Mucosa of descending colon (tissue), 3 donors: ENCODE results near the gene RASSF7. TPM values are rescaled to one million over a fixed set of nuclear protein-coding genes. Genes with fewer than 3 reads are reported as not detected.

Source experiments
- ATAC-seq: fragments of 200-7000 bp; cut with Tn5 transposase; one replicate; pipeline ENCODE4 v1.9.1; 2020; ENCODE audit warnings: mild to moderate bottlenecking, moderate library complexity
- DNase-seq, 3 donors: peaks; one replicate each; pipeline ENCODE4 v3.0.0-alpha.2; 2020
- H3K36me3 ChIP-seq: fragments of 200-600 bp; one replicate; pipeline ENCODE4 v1.8.0; 2021; ENCODE audit warnings: low read depth, mild to moderate bottlenecking
- H3K4me1 ChIP-seq: fragments of 200-600 bp; one replicate; pipeline ENCODE4 v1.8.0; 2021; ENCODE audit warnings: low read depth, mild to moderate bottlenecking
- H3K4me3 ChIP-seq: fragments of 200-600 bp; one replicate; pipeline ENCODE4 v1.8.0; 2021; ENCODE audit warnings: mild to moderate bottlenecking
- H3K9me3 ChIP-seq: fragments of 200-600 bp; one replicate; pipeline ENCODE4 v1.8.0; 2021; ENCODE audit warnings: mild to moderate bottlenecking
- intact Hi-C, 2 donors: fragments of 100-400 bp; cut with DNase I in 1 of 2; cut with micrococcal nuclease in 1 of 2; formaldehyde crosslinking; loops; one replicate each; pipeline versions ENCODE4 v1.11.0 to v1.11.1; 2022; cut with DNase I, micrococcal nuclease
- total RNA-seq, 3 donors: library from RNA; stranded (reverse); fragmentation: NEBNext Ultra II Directional in 2 of 3; extraction: Animal tissue kit (Norgen Biotek cat#: 25700) in 2 of 3; gene quantifications; one replicate each; pipeline versions ENCODE4 v1.2.1 to v1.2.4, GENCODE V29; 2021 to 2023
- TF ChIP-seq, protein P1 (sequence below): fragments of 200-600 bp; IDR thresholded peaks from one replicate; pipeline ENCODE4 v1.8.0; 2022; ENCODE audit warnings: antibody characterized with exemption, mild to moderate bottlenecking
- donor health status: DM: no; HTN: no; CAD: no; lungs with moderate emphysema.
- donor health status: DM: no; HTN: no; CAD: no.
- donor health status: DM: no; HTN: yes; CAD: no.

Gene RASSF7
- total RNA-seq, 3 donors from 2014 or later: 45.7 to 108 (median 83.7) TPM

DNA sequence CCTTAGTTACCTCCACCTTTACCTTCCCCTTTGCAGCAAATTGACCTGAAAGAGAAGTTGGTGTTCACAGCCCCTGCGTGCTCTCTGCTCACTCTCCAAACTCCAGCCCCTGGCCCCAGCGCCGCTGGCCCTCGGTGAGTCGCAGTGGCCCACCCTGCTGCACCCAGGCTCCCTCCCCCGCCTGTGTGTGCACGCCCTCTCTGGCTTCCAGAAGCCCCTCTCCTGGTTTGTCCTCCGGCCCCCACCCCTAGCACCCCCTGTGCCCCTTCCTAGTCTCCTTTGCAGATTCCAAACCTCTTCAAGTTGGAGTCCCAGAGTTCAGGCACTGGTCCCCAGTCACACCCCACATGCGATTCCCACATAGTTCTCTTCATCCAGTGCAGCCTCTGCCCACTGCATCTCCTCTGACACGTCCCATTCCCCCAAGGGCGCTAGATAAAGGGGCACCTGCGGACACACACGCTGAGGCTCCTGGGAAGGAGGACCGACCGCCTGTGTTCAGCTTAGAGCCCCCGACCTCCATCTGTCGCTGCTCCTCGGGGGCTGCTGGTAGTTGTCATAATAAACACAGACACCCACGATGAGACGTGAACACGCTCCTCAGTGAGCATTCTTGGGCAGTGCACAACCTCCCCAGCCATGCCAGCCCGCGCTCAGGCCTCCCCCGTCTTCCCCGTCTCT is 14.0 kb downstream of the RASSF7 start:
- no peaks in the 10 kb centered on the region for H3K9me3 ChIP-seq
- H3K36me3 ChIP-seq: no peaks in the 10 kb centered on the region
- peaks cover 33% of the 10 kb centered on the region for H3K4me1 ChIP-seq
- H3K4me3 ChIP-seq: no peak overlapping the region
- TF ChIP-seq, protein P1, sequence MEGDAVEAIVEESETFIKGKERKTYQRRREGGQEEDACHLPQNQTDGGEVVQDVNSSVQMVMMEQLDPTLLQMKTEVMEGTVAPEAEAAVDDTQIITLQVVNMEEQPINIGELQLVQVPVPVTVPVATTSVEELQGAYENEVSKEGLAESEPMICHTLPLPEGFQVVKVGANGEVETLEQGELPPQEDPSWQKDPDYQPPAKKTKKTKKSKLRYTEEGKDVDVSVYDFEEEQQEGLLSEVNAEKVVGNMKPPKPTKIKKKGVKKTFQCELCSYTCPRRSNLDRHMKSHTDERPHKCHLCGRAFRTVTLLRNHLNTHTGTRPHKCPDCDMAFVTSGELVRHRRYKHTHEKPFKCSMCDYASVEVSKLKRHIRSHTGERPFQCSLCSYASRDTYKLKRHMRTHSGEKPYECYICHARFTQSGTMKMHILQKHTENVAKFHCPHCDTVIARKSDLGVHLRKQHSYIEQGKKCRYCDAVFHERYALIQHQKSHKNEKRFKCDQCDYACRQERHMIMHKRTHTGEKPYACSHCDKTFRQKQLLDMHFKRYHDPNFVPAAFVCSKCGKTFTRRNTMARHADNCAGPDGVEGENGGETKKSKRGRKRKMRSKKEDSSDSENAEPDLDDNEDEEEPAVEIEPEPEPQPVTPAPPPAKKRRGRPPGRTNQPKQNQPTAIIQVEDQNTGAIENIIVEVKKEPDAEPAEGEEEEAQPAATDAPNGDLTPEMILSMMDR: no peak
- ATAC-seq (peak; percentile 5), DNase-seq (peak in 1 of 3 donors; percentile 66)
- intact Hi-C loops: no loop called here

DNA sequence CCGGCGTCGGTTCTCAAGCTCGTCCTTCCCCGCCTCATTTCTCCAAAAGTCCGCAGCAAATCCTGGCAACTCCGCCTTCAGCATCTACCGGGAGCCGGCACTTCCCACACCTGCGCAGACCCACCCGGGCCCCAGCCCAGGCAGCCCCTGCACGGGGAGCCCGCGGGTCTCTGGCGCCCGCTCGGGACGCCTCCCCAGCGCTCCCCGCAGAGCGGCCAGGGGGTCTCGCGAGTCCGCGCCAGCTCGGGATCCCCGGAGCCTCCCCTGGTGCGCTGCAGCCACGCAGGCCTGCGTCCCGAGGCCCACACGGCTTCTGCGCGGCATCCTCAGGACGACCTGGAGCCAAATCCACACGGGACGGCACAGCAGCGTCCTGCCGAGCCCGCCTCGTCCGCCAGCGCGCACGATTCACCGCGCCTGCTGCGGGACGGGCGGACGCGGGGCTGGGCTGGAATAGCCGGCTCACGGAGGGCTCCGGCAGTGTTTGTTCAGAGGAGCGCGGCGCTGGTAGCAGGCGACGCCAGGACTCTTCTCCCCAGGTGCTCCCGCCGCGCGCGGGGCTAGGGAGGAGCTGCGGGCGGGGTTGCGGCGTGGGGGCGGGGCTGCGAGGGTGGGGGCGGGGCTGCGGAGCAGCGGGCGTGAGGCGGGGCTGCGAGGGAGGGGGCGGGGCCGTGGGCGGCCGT is 14.7 kb downstream of the RASSF7 start:
- Histone ChIP-seq H3K36me3 (no peaks in the 10 kb centered on the region), H3K4me3 (peak overlapping the region; percentile 22), H3K9me3 (no peaks in the 10 kb centered on the region), H3K4me1 (peaks cover 34% of the 10 kb centered on the region)
- TF ChIP-seq, protein P1: no peak
- DNase-seq (peak in 1 of 3 donors; percentile 73), ATAC-seq (peak; percentile 18)
- intact Hi-C loops: no loop called here

DNA sequence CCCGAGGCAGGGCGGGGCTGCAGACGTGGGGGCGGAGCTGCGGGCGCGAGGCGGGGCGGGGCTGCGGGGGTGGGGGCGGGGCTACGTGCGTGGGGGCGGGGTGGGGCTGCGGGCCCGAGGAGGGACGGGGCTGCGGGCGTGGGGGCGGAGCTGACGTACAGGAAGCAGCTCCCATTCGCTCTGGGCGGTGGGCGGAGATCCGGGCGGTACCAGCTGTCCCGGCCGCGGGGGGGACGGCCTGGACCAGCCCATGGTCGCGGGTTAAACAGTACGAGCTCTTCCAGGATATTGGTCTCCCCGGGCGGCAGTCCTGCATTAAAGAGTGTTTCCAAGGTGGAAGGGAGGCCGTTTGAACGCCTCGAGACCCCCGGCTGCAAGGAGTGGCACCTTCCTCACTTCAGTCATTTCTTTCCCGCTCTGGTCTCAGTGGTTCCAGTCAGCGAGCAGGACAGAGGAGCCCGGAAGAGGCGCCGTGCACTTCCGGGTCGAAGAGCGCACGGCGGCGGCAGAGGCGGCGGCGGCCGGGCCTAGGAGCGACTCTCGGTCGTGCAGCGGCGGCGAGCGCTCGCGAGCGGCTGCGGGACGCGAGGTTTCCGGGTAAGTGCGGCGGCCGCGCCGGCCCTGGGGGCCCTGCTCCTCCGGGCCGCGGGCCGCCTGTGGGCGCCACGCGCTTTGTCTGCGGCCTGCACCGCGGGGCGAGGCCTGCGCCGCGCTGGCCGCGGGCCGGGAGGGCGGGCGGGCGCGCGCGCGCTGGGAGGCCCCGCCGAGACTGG is 15.4 kb downstream of the RASSF7 start, which contains the start of gene PHRF1:
Gene PHRF1 (plus strand): TSS at position 475 of the 773 bp plus-strand sequence. CDS start 5,043 bp downstream, outside the sequence.
- Histone ChIP-seq H3K9me3 (no peaks in the 10 kb centered on the region), H3K36me3 (no peaks in the 10 kb centered on the region), H3K4me3 (peak within 1 kb of the TSS; percentile 57), H3K4me1 (peaks cover 34% of the 10 kb centered on the region)
- TF ChIP-seq, protein P1: no peak
- DNase-seq (peak; percentile 94 to 99 (median 96)), ATAC-seq (peak; percentile 91)
- intact Hi-C loops: no loop called here

DNA sequence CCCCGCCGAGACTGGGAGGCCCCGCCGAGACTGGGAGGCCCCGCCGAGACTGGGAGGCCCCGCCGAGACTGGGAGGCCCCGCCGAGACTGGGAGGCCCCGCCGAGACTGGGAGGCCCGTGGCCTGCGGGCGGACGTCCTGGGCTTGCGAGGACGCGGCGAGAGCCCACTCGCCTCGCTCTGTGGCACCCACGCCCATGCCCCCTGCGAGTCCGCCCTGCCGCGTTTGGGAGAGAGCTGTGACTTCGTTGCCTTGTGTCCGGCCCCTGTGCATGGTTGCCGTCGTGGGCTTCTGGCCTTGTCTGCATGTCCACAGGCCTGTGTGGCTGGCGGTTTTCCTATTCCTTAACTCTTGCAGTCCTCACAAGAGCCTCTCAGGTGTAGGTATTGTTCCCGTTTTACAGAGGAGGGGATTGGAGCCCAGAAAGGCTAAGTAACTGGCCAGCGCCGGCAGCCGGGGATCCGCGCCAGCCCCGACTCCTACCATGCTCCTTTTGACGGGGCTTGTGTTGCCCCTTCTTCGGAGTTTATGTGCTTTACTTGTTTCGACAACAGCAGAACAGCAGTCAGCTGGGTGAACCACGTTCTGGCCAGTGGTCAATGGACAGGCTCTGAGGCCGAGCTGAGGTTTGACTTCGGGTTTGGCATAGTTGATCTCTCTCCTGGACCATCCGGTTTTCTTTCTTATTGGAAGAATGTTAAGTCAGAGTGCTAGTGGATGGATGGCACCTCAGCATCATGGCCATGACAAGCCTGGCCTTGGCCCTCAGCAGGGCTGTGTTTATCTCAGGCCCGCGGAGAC is 16.2 kb downstream of the RASSF7 start:
- intact Hi-C loops: no loop called here
- peaks cover 34% of the 10 kb centered on the region for H3K4me1 ChIP-seq
- H3K9me3 ChIP-seq: no peaks in the 10 kb centered on the region
- peak overlapping the region; percentile 57 for H3K4me3 ChIP-seq
- H3K36me3 ChIP-seq: no peaks in the 10 kb centered on the region
- ATAC-seq: no peak
- TF ChIP-seq, protein P1: no peak
- peak in 2 of 3 donors; percentile 52 to 65 for DNase-seq

DNA sequence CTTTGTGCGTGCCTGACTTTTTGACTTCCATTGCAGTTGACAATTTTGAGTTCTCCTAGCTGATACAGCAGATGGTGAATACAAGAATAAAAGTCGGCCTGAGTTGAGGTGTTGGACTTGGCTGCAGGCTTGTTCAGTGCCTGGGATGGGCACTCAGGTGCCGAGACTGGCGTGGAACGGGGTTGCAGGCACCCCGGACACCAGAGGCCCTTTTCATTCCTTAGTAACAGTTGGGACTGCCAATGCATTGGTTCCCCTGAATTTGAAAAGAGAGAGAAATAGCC is 16.8 kb downstream of the RASSF7 start:
- H3K4me3 ChIP-seq: no peak overlapping the region
- no peaks in the 10 kb centered on the region for H3K9me3 ChIP-seq
- DNase-seq: peak in 1 of 3 donors; percentile 20
- TF ChIP-seq, protein P1: no peak
- intact Hi-C loops: no loop called here
- ATAC-seq: no peak
- H3K36me3 ChIP-seq: no peaks in the 10 kb centered on the region
- peaks cover 34% of the 10 kb centered on the region for H3K4me1 ChIP-seq
